Transverse colon (tissue), 4 donors: ENCODE measurements around the gene OR8K3.

Experiments used
- CTCF ChIP-seq, 5 experiments: fragments of 200-600 bp in 3 of 5; fragments of 450-650 bp in 2 of 5; sonication (generic) in 3 of 5; IDR thresholded peaks; 1 replicate in 2 of 5; 2 replicates in 3 of 5; pipeline ENCODE4 v1.5.1; 2016 to 2017; ENCODE audit warnings: antibody characterized with exemption in 5 of 5, inconsistent platforms in 3 of 5, mild to moderate bottlenecking in 2 of 5, moderate library complexity in 1 of 5
- EP300 ChIP-seq: sonication (generic); formaldehyde crosslinking; IDR thresholded peaks from one replicate; pipeline ENCODE4 v1.6.1; 2017; ENCODE audit warnings: antibody characterized with exemption, low read depth
- POLR2A ChIP-seq: fragments of 450-650 bp; IDR thresholded peaks from one replicate; pipeline ENCODE4 v1.6.1; 2016; ENCODE audit warnings: antibody characterized with exemption, mild to moderate bottlenecking, moderate library complexity
- POLR2AphosphoS5 ChIP-seq, 3 donors: sonication (generic); formaldehyde crosslinking; IDR thresholded peaks; one replicate each; pipeline ENCODE4 v1.6.1; 2016; ENCODE audit warnings: antibody characterized with exemption in 3 of 3

- TF ChIP-seq CTCF (IDR thresholded peaks at IDR 0.05) (no peak), EP300 (no peak), POLR2A (no peak), POLR2AphosphoS5 (IDR thresholded peaks at IDR 0.05) (no peak)
Observed at GRCh38 chr11:56296898-56297297, 18.0 kb upstream of the OR8K3 start.
